H1 (cell line): ENCODE results near the gene CCDC191. TPM values are rescaled to one million over a fixed set of nuclear protein-coding genes. Genes with fewer than 3 reads are reported as not detected.

ENCODE experiments used
- CTCF ChIA-PET: fragments of 300-600 bp; sonication (Branson Sonifier 250); formaldehyde crosslinking; loops from one replicate; lab custom pipeline; 2021; ENCODE audit not compliant: partially characterized antibody; lab: Charles Lee
- POLR2A ChIA-PET: fragments of 300-600 bp; sonication (Branson Sonifier 250); formaldehyde crosslinking; loops from one replicate; lab custom pipeline; 2021; ENCODE audit warnings: inconsistent platforms; ENCODE audit not compliant: partially characterized antibody; lab: Charles Lee
- DNase-seq, 2 experiments: peaks; one replicate each; pipeline versions ENCODE4 v3.0.0 to v3.0.0-alpha.2; 2010 to 2022; ENCODE audit warnings: low spot score in 2 of 2, low read depth in 1 of 2, mixed read lengths in 1 of 2
- FAIRE-seq: peaks from 2 replicates; lab custom pipeline; 2011; peaks lifted over from hg19 to GRCh38; lab: Jason Lieb, UNC
- H2AFZ ChIP-seq: 2 replicates; pipeline ENCODE4 v1.8.1; 2012; ENCODE audit warnings: low read length, inconsistent platforms
- H2AK5ac ChIP-seq: 2 replicates; pipeline ENCODE4 v1.6.1; 2013; ENCODE audit warnings: low read depth, low read length
- H2BK120ac ChIP-seq: replicated peaks from 2 replicates; pipeline ENCODE3; 2013; ENCODE audit warnings: low read depth, low read length, inconsistent platforms
- H2BK12ac ChIP-seq: 2 replicates; pipeline ENCODE4 v1.6.1; 2013; ENCODE audit warnings: low read depth, low read length
- H2BK15ac ChIP-seq: 2 replicates; pipeline ENCODE4 v1.6.1; 2013; ENCODE audit warnings: low read length
- H2BK20ac ChIP-seq: 2 replicates; pipeline ENCODE4 v1.6.1; 2013; ENCODE audit warnings: low read length
- H2BK5ac ChIP-seq: 2 replicates; pipeline ENCODE4 v1.6.1; 2013; ENCODE audit warnings: low read depth, low read length
- H3K14ac ChIP-seq: 2 replicates; pipeline ENCODE4 v1.6.1; 2013; ENCODE audit warnings: inconsistent platforms; ENCODE audit not compliant: insufficient read length
- H3K18ac ChIP-seq: 2 replicates; pipeline ENCODE4 v1.6.1; 2013; ENCODE audit warnings: low read length; ENCODE audit errors: extremely low read depth
- H3K23ac ChIP-seq: 2 replicates; pipeline ENCODE4 v1.6.1; 2013; ENCODE audit warnings: inconsistent platforms; ENCODE audit not compliant: insufficient read length
- H3K23me2 ChIP-seq: 2 replicates; pipeline ENCODE4 v1.6.1; 2013; ENCODE audit warnings: low read depth, low read length
- H3K27ac ChIP-seq: 2 replicates; pipeline ENCODE4 v1.6.1; 2011; ENCODE audit warnings: low read depth, low read length, inconsistent platforms
- H3K27me3 ChIP-seq, 4 experiments: replicated peaks in 1 of 4; 1 replicate in 1 of 4; 2 replicates in 3 of 4; pipeline versions ENCODE4 v1.6.1 to v1.8.1; 2011 to 2013; ENCODE audit warnings: low read length in 3 of 4, mild to moderate bottlenecking in 3 of 4, inconsistent platforms in 2 of 4, mixed read lengths in 2 of 4, moderate library complexity in 1 of 4; ENCODE audit not compliant: control insufficient read depth in 3 of 4, insufficient read depth in 3 of 4; ENCODE audit errors: extremely low read depth in 1 of 4
- H3K36me3 ChIP-seq, 4 experiments: 2 replicates each; pipeline versions ENCODE4 v1.6.1 to v1.8.1; 2011 to 2013; ENCODE audit warnings: mild to moderate bottlenecking in 4 of 4, low read length in 3 of 4, moderate library complexity in 2 of 4, control low read depth in 1 of 4, inconsistent platforms in 1 of 4; ENCODE audit not compliant: insufficient read depth in 4 of 4, control insufficient read depth in 2 of 4
- H3K4ac ChIP-seq: replicated peaks from 2 replicates; pipeline ENCODE3; 2013; ENCODE audit warnings: low read length, low read depth, mixed read lengths, inconsistent platforms; ENCODE audit not compliant: insufficient read length
- H3K4me1 ChIP-seq, 4 experiments: replicated peaks in 1 of 4; 1 replicate in 1 of 4; 2 replicates in 3 of 4; pipeline versions ENCODE4 v1.6.1 to v1.8.1; 2011 to 2013; ENCODE audit warnings: low read length in 3 of 4, inconsistent platforms in 2 of 4, mixed read lengths in 1 of 4; ENCODE audit not compliant: insufficient read depth in 4 of 4, control insufficient read depth in 3 of 4
- H3K4me2 ChIP-seq, 2 experiments: 2 replicates each; pipeline versions ENCODE4 v1.6.1 to v1.8.1; 2011 to 2013; ENCODE audit warnings: low read depth in 2 of 2, low read length in 2 of 2, control low read depth in 1 of 2, inconsistent platforms in 1 of 2, mild to moderate bottlenecking in 1 of 2; ENCODE audit not compliant: insufficient read depth in 1 of 2
- H3K4me3 ChIP-seq, 4 experiments: fragments of 200-600, 300-600 bp in 1 of 4; sonication (generic), shearing (Covaris generic), sonication (Bioruptor Twin) in 1 of 4; 2 replicates each; pipeline versions ENCODE4 v1.5.1 to v1.8.1; 2011 to 2016; ENCODE audit warnings: low read length in 4 of 4, low read depth in 3 of 4, control low read depth in 2 of 4, inconsistent platforms in 2 of 4, mild to moderate bottlenecking in 2 of 4, mixed read lengths in 1 of 4, moderate library complexity in 1 of 4; ENCODE audit not compliant: insufficient read depth in 2 of 4; ENCODE audit errors: extremely low read depth in 1 of 4
- H3K56ac ChIP-seq: replicated peaks from 2 replicates; pipeline ENCODE3; 2013; ENCODE audit warnings: low read depth, mild to moderate bottlenecking, mixed read lengths, low read length, inconsistent platforms; ENCODE audit not compliant: insufficient read length
- H3K79me1 ChIP-seq: 2 replicates; pipeline ENCODE4 v1.6.1; 2013; ENCODE audit warnings: low read depth, low read length, control low read depth
- H3K79me2 ChIP-seq, 2 experiments: 2 replicates each; pipeline versions ENCODE4 v1.6.1 to v1.8.1; 2012 to 2013; ENCODE audit warnings: low read length in 2 of 2, mild to moderate bottlenecking in 2 of 2, inconsistent platforms in 1 of 2; ENCODE audit not compliant: insufficient read depth in 2 of 2, control insufficient read depth in 1 of 2
- H3K9ac ChIP-seq, 4 experiments: replicated peaks in 1 of 4; 1 replicate in 1 of 4; 2 replicates in 3 of 4; pipeline versions ENCODE4 v1.6.1 to v1.8.1; 2011 to 2013; ENCODE audit warnings: low read depth in 3 of 4, low read length in 3 of 4, control low read depth in 2 of 4, mild to moderate bottlenecking in 2 of 4, moderate library complexity in 2 of 4, inconsistent platforms in 1 of 4; ENCODE audit errors: extremely low read depth in 1 of 4
- H3K9me3 ChIP-seq, 2 experiments: 2 replicates each; pipeline versions ENCODE4 v1.6.1 to v1.8.1; 2012 to 2013; ENCODE audit warnings: mild to moderate bottlenecking in 2 of 2, moderate library complexity in 2 of 2, control low read depth in 1 of 2, inconsistent platforms in 1 of 2, low read depth in 1 of 2, low read length in 1 of 2, mixed read lengths in 1 of 2; ENCODE audit not compliant: insufficient read depth in 2 of 2
- H4K20me1 ChIP-seq, 2 experiments: replicated peaks in 1 of 2; 2 replicates each; pipeline versions ENCODE3 to v1.8.1; 2011 to 2013; ENCODE audit warnings: inconsistent platforms in 2 of 2, low read length in 2 of 2, mild to moderate bottlenecking in 1 of 2; ENCODE audit not compliant: insufficient read depth in 2 of 2, control insufficient read depth in 1 of 2
- H4K5ac ChIP-seq: 2 replicates; pipeline ENCODE4 v1.6.1; 2013; ENCODE audit warnings: low read length, low read depth, mixed read lengths, inconsistent platforms; ENCODE audit not compliant: insufficient read length
- H4K8ac ChIP-seq: 2 replicates; pipeline ENCODE4 v1.8.0; 2013; ENCODE audit warnings: mild to moderate bottlenecking, moderate library complexity, low read length, inconsistent platforms; ENCODE audit not compliant: insufficient read depth; ENCODE audit errors: extremely low read depth
- H4K91ac ChIP-seq: replicated peaks from 2 replicates; pipeline ENCODE3; 2013; ENCODE audit warnings: low read length, mixed read lengths, inconsistent platforms; ENCODE audit not compliant: insufficient read length
- CBX5 ChIP-seq: fragments of 300-800, 300-1000 bp; sonication (generic); IDR thresholded peaks from 2 replicates; pipeline ENCODE4 v1.7.1; 2016; ENCODE audit warnings: antibody characterized with exemption, low read length, low read depth
- CHD1 ChIP-seq: IDR thresholded peaks from 2 replicates; pipeline ENCODE4 v1.6.1; 2012; ENCODE audit warnings: low read depth, low read length, improper control_type of control experiment
- JUND ChIP-seq: IDR thresholded peaks from 2 replicates; pipeline ENCODE4 v1.6.1; 2011; ENCODE audit warnings: mild to moderate bottlenecking, improper control_type of control experiment, low read length
- PHF8 ChIP-seq: fragments of 200-600 bp; sonication (generic); conservative IDR thresholded peaks from 2 replicates; pipeline ENCODE4 v1.7.1; 2012; ENCODE audit warnings: low read depth, mild to moderate bottlenecking, inconsistent platforms, low read length, moderate library complexity
- POLR2AphosphoS5 ChIP-seq: IDR thresholded peaks from 2 replicates; pipeline ENCODE4 v1.6.1; 2011; ENCODE audit warnings: low read depth, low read length
- RBBP5 ChIP-seq: IDR thresholded peaks from 2 replicates; pipeline ENCODE4 v1.7.1; 2012; ENCODE audit warnings: low read depth, mild to moderate bottlenecking, inconsistent platforms, low read length, moderate library complexity, borderline replicate concordance
- SP2 ChIP-seq: IDR thresholded peaks from 2 replicates; pipeline ENCODE4 v1.6.1; 2012; ENCODE audit warnings: mild to moderate bottlenecking, low read length, inconsistent platforms
- SRF ChIP-seq: IDR thresholded peaks from 2 replicates; pipeline ENCODE4 v1.6.1; 2011; ENCODE audit warnings: mild to moderate bottlenecking, low read depth, low read length, moderate library complexity
- SUZ12 ChIP-seq: fragments of 200-600 bp; sonication (generic); IDR thresholded peaks from 2 replicates; pipeline ENCODE4 v1.6.1; 2012; ENCODE audit warnings: mild to moderate bottlenecking, inconsistent platforms, low read length, moderate library complexity, mixed read lengths
- YY1 ChIP-seq: IDR thresholded peaks from 2 replicates; pipeline ENCODE4 v1.6.1; 2011; ENCODE audit warnings: low read depth, mild to moderate bottlenecking, low read length
- WGBS, 2 experiments: shearing (Covaris generic) in 1 of 2; methylation state at CpG; one replicate each; pipeline versions ENCODE4 v1.1.6 to v1.1.7; 2013 to 2015; ENCODE audit warnings: low lambda C conversion rate in 2 of 2, mixed read lengths in 2 of 2, inconsistent platforms in 1 of 2, low coverage in 1 of 2, missing lambda C conversion rate in 1 of 2; ENCODE audit not compliant: insufficient replicate concordance in 2 of 2, insufficient coverage in 1 of 2, insufficient read length in 1 of 2; ENCODE audit errors: extremely low coverage in 1 of 2, missing lambda C conversion rate in 1 of 2; 5-methylcytosine and 5-hydroxymethylcytosine counted together
- polyA plus RNA-seq, 7 experiments: library from polyadenylated mRNA; depleted of rRNA in 3 of 7; stranded (reverse) in 5 of 7; unstranded in 2 of 7; fragments of >200 nt in 5 of 7; fragments of 200-250 nt in 2 of 7; gene quantifications; 1 replicate in 5 of 7; 2 replicates in 1 of 7; 4 replicates in 1 of 7; pipeline versions ENCODE4 v1.2.1 to v1.2.3, GENCODE V29; 2011 to 2013; ENCODE audit warnings: missing spikeins in 2 of 7, mixed read lengths in 2 of 7
- total RNA-seq: library from RNA; stranded (reverse); fragmentation: NEBNext Ultra II Directional; extraction: Animal tissue kit (Norgen Biotek cat#: 25700); gene quantifications from 2 replicates; pipeline ENCODE4 v1.2.1, GENCODE V29; 2021

The CCDC191 gene
- total and polyA plus RNA-seq, 2 of the 8 experiments (the other 6 are each of a cell fraction or from before 2014, with no cell fraction given), result 0.65 to 1.3 TPM

GRCh38 chr3:113914646-113915045, 141.7 kb downstream of the CCDC191 start:
- no peaks in the 10 kb centered on the region for H3K36me3 ChIP-seq
- no peaks in the 10 kb centered on the region for H4K20me1 ChIP-seq
- no peaks in the 10 kb centered on the region for H3K23me2 ChIP-seq
- ChIA-PET POLR2A (no interaction called here), CTCF (interaction anchor here (0.6 to 3.4 kb wide), 4 partner anchors 15 to 123 kb away, joined by 3 to 35 read pairs (median 10); partner anchors contain the start of gene GRAMD1C)
- 73% methylated on average over 2 of the region's 2 CpGs; no CpG with 5 or more reads in 1 of the 2 experiments for WGBS, 2 experiments
- H3K79me1 ChIP-seq, result no peaks in the 10 kb centered on the region
- H2AK5ac ChIP-seq, result no peak overlapping the region
- FAIRE-seq, result no peak
- no peak overlapping the region for H2BK120ac ChIP-seq
- no peak overlapping the region for H3K9ac ChIP-seq
- no peak for DNase-seq
- no peak overlapping the region for H4K5ac ChIP-seq
- no peak overlapping the region for H3K4ac ChIP-seq
- no peak overlapping the region for H2AFZ ChIP-seq
- no peaks in the 10 kb centered on the region for H3K9me3 ChIP-seq
- no peak overlapping the region for H3K18ac ChIP-seq
- no peak overlapping the region for H3K14ac ChIP-seq
- no peak overlapping the region for H3K23ac ChIP-seq
- TF ChIP-seq JUND (no peak), SP2 (no peak), RBBP5 (no peak), SUZ12 (no peak), CHD1 (no peak), YY1 (no peak), SRF (no peak), PHF8 (no peak), POLR2AphosphoS5 (no peak), CBX5 (no peak)
- H2BK12ac ChIP-seq, result no peak overlapping the region
- H3K4me3 ChIP-seq, result no peak overlapping the region
- no peak overlapping the region for H3K56ac ChIP-seq
- no peak overlapping the region for H3K4me2 ChIP-seq
- H2BK15ac ChIP-seq, result no peak overlapping the region
- H3K79me2 ChIP-seq, result no peaks in the 10 kb centered on the region
- no peaks in the 10 kb centered on the region for H3K4me1 ChIP-seq
- no peak overlapping the region for H4K91ac ChIP-seq
- no peaks in the 10 kb centered on the region for H3K27me3 ChIP-seq
- no peak overlapping the region for H4K8ac ChIP-seq
- no peak overlapping the region for H2BK5ac ChIP-seq
- no peak overlapping the region for H3K27ac ChIP-seq
- no peak overlapping the region for H2BK20ac ChIP-seq
